NCI-H128 (cell line): ENCODE results near the gene THBS4.
"Not testable (repeated sequence)": the region's sequence is repeated elsewhere in the genome, so short reads cannot be mapped to it uniquely, and the experiment has no call there.

ENCODE experiments used
- DNase-seq: peaks from one replicate; lab custom pipeline; 2025; ENCODE audit not compliant: unreplicated experiment; lab: John Stamatoyannopoulos, UW

Gene THBS4

GRCh38 chr5:80111376-80111990 is 76.3 kb downstream of the THBS4 start:
- DNase-seq = not testable (repeated sequence)

- DNase-seq = no peak
Observed at GRCh38 chr5:80114860-80115259, 79.7 kb downstream of the THBS4 start.

GRCh38 chr5:80116000-80116399 is 80.9 kb downstream of the THBS4 start:
- DNase-seq = no peak

- no peak for DNase-seq
Observed at GRCh38 chr5:80116465-80116864, 81.3 kb downstream of the THBS4 start.

- DNase-seq = no peak
Observed at GRCh38 chr5:80117446-80117845, 82.3 kb downstream of the THBS4 start.

GRCh38 chr5:80119372-80119771 is 84.2 kb downstream of the THBS4 start:
- DNase-seq = no peak

- no peak for DNase-seq
Observed at GRCh38 chr5:80122579-80122978, 87.4 kb downstream of the THBS4 start.

GRCh38 chr5:80124121-80124918 is 89.2 kb downstream of the THBS4 start:
- no peak for DNase-seq

- no peak for DNase-seq
Observed at GRCh38 chr5:80125022-80125961, 90.1 kb downstream of the THBS4 start.

- no peak for DNase-seq
Observed at GRCh38 chr5:80125962-80126480, 90.9 kb downstream of the THBS4 start.

- no peak for DNase-seq
Observed at GRCh38 chr5:80127116-80127552, 92.0 kb downstream of the THBS4 start.

GRCh38 chr5:80128141-80128540 is 93.0 kb downstream of the THBS4 start:
- no peak for DNase-seq

GRCh38 chr5:80129146-80129545 is 94.0 kb downstream of the THBS4 start:
- DNase-seq = no peak
